Mammary epithelial cell (primary cell): ENCODE measurements around the gene TLK1.

ENCODE experiments used
- EZH2 ChIP-seq: IDR thresholded peaks from 2 replicates; pipeline ENCODE4 v1.6.1; 2012; ENCODE audit warnings: low read length, inconsistent platforms, borderline replicate concordance
- TF ChIP-seq, protein P1 (sequence below), 2 donors: IDR thresholded peaks in 1 of 2; conservative IDR thresholded peaks in 1 of 2; 2 replicates each; pipeline ENCODE4 v1.5.1; 2011 to 2012; ENCODE audit warnings: inconsistent platforms in 2 of 2, low read length in 2 of 2, mild to moderate bottlenecking in 2 of 2, control low read depth in 1 of 2, low read depth in 1 of 2; ENCODE audit not compliant: insufficient read depth in 1 of 2; ENCODE audit errors: extremely low read depth in 1 of 2

- TF ChIP-seq, protein P1, sequence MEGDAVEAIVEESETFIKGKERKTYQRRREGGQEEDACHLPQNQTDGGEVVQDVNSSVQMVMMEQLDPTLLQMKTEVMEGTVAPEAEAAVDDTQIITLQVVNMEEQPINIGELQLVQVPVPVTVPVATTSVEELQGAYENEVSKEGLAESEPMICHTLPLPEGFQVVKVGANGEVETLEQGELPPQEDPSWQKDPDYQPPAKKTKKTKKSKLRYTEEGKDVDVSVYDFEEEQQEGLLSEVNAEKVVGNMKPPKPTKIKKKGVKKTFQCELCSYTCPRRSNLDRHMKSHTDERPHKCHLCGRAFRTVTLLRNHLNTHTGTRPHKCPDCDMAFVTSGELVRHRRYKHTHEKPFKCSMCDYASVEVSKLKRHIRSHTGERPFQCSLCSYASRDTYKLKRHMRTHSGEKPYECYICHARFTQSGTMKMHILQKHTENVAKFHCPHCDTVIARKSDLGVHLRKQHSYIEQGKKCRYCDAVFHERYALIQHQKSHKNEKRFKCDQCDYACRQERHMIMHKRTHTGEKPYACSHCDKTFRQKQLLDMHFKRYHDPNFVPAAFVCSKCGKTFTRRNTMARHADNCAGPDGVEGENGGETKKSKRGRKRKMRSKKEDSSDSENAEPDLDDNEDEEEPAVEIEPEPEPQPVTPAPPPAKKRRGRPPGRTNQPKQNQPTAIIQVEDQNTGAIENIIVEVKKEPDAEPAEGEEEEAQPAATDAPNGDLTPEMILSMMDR (conservative IDR thresholded peaks at IDR 0.05 in 1 of 2, IDR thresholded peaks at IDR 0.05 in 1 of 2; ENCODE audit: extremely low read depth in 1 of 2, insufficient read depth in 1 of 2, low read depth in 1 of 2, low read length in 2 of 2) = no peak
- TF ChIP-seq EZH2 = no peak
These were observed 455 bp upstream of the TLK1 start for GRCh38 chr2:171160956-171161740.
